Measurements from ENCODE around the gene PHF21A. TPM values are rescaled to one million over a fixed set of nuclear protein-coding genes. Genes with fewer than 3 reads are reported as not detected.

Gene PHF21A
- total RNA-seq, 2 experiments from 2014 or later = 45.4 to 49.0 TPM

Other genes starting within 250 kb of the PHF21A start
- gene MAPK8IP1, start 235.8 kb downstream of the PHF21A start, total RNA-seq = under 1 TPM; 0.85 to 0.86 TPM
- gene FREY1, start 214.2 kb downstream of the PHF21A start, total RNA-seq = 1 to 10 TPM; 3.9 TPM
- gene PEX16, start 203.6 kb downstream of the PHF21A start, total RNA-seq = 10 to 100 TPM; 49.4 to 61.5 TPM
- 1 to 10 TPM; 2.5 to 2.7 TPM for gene LARGE2, start 198.8 kb downstream of the PHF21A start, total RNA-seq
- gene CREB3L1, start 156.2 kb upstream of the PHF21A start, total RNA-seq = not detected
- 100 to 1,000 TPM; 160 to 163 TPM for gene DGKZ, start 226.0 kb upstream of the PHF21A start, total RNA-seq

Measured in activated naive CD8-positive, alpha-beta T cell treated with anti-CD3 and anti-CD28 coated beads, Interleukin-2, amount 10 ng/mL, durations not matched to agents 7 days and 5 days (primary cell).